SW480 (cell line): ENCODE data around the gene KCTD5.
"Not testable (repeated sequence)": the region's sequence is repeated elsewhere in the genome, so short reads cannot be mapped to it uniquely, and the experiment has no call there.

Experiments used
- DNase-seq: peaks from one replicate; pipeline ENCODE4 v3.0.0-alpha.2; 2016; ENCODE audit warnings: low spot score

The KCTD5 gene, protein sequence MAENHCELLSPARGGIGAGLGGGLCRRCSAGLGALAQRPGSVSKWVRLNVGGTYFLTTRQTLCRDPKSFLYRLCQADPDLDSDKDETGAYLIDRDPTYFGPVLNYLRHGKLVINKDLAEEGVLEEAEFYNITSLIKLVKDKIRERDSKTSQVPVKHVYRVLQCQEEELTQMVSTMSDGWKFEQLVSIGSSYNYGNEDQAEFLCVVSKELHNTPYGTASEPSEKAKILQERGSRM

DNA sequence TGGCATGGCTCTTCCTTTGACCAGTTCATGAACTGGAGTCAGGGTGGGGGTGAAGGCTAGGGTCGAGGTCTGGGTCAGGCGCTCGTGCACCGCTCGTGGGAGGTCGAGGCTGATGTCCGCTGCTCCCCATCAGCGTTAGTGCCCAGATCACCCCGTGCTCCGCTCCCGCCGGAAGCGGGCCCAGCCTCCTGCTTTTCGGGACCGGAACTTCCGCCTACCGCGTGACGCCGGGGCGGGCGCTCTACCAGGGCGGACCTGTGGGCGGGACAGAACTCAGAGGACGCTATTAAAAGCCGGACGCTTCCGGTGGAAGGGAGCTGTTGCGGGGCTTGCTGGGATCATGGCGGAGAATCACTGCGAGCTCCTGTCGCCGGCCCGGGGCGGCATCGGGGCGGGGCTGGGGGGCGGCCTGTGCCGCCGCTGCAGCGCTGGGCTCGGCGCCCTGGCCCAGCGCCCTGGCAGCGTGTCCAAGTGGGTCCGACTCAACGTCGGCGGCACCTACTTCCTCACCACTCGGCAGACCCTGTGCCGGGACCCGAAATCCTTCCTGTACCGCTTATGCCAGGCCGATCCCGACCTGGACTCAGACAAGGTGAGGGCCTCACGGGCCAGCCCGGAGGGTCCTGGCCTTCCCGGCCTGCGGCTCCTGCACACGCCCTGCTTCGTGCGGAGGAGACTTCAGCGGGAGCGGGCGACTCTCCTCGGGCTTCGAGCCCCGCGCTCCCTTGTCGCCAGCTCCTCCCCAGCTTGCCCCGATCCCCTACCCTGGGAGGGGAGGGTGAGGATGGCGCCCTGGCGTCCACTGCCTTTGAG is at the start of gene KCTD5:
KCTD5 (plus strand) TSS at position 315 of the 813 bp plus-strand sequence; CDS start at position 341, 26 bp downstream.
- peak; percentile 90 for DNase-seq

DNA sequence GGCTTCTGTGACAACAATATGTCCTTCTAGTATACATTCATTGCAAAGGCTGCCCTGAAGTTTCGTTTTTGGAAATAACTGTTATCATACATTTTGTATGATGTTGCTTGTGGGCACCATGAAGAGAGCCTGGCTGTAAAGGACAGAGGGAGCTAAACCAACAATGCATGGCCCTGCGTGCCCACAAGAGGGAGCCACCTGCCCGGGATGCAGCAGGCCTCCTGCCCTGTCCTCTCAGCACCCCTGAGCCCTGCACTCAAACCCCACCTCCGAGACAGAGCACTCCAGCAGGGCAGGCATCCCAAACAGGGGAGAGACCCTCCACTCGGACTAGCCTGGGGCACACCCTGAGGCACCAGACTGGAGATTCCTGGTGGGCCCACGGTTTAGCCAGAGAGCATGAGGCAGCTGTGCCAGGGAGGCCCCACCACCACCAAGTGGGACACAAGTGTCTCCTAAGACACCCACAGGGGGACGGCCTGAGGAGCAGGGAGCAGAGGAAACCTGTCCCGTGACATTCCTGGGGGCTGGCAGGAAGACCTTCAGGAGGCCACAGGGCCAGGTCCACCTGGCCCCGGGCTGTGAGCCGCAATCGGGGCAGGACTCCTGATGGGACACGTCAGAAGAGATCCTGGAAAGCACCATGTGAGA is 43.1 kb upstream of the KCTD5 start:
- not testable (repeated sequence) for DNase-seq

DNA sequence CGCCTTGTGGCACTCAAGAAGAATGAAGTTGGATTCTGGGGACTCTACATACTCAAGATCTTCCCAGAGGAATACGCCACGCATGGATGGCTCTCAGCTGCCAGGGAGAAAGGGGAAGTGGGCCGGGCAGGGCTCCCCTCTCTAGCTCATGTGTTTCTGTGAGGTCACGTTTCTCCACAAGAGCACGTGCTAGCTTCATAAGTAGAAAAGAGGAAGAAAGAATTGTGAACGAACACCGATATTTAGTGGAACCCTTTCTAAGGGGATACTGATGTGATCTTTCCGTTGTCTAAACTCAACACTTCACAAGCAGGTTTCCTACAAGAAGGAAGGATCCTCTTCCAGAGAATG is 42.6 kb upstream of the KCTD5 start:
- not testable (repeated sequence) for DNase-seq

DNA sequence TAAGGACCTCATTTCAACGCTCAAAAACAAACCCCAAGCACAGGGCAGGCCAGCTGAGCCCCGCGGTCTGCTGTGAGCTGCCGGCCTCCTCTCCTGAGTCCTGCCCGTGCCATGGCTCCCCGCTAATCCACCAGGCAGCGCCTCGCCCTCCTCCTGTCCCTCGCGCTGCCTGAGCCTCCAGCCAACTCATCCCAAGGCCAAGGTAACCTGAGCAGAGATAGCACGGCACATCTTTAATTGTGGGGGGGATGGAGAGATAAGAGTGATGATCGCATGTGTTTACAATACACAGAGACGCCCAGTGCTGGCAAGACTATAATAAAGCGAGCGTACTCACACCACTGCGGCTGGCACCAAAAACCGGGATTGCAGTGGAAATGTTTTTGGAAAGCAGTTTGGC is 39.8 kb upstream of the KCTD5 start:
- DNase-seq = not testable (repeated sequence)

DNA sequence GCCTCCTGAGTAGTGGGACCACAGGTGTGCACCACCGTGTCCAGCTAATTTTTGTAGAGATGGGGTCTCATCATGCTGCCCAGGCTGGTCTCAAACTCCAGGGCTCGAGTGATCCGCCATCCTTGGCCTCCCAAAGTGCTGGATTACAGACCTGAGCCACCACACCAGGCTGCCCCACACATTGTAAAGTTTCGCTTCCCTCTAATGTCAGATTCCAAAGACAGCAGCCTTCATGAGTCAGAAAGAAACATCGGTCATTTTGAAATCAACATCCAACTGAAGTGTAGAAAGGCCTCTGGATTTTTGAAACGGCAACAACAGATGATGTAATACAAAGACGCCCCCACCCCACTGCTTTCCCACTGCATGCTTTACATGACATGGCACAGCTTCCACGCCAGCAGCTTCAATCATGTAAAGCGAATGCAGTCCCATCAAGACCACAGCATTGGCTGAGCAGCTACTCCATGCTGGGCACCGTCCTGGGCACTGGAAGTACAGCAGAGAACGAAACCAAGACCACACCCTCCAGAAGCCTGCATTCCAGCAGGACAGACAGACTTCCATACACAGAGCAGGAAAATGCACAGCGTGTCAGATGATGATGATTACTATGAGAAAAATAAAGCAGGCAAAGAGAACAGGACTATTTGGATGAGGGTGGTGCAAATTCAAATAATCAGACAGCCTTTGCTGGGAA is 37.4 kb upstream of the KCTD5 start:
- DNase-seq = not testable (repeated sequence)

DNA sequence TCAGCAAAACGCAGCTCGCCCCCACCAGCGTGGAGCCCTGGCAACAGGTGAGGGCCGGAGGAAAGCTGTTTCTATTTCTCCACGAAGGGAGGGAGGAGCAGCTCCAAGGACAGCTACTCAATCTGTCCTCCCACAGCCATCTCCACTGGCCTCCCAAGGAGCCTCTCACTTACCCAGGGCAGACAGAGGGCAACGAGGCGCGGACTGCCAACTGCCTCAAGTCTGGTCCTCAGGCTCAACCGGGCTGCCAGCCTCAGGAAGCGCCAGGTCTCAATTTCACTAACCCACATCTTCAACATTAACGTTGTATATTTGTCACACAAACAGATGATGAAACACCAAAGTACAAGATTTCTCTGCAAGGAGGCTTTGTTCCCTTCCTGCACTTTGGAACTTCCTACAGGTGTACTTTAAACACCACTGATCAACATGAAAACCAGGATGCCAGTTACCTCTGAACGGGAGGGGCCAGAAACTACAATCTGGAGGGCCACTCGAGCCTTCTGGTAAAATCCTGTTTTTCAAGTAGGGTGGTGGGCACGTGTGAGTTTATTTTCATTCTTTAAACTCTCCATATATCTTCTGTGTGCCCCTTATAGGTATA is 31.0 kb upstream of the KCTD5 start:
- DNase-seq = not testable (repeated sequence)

DNA sequence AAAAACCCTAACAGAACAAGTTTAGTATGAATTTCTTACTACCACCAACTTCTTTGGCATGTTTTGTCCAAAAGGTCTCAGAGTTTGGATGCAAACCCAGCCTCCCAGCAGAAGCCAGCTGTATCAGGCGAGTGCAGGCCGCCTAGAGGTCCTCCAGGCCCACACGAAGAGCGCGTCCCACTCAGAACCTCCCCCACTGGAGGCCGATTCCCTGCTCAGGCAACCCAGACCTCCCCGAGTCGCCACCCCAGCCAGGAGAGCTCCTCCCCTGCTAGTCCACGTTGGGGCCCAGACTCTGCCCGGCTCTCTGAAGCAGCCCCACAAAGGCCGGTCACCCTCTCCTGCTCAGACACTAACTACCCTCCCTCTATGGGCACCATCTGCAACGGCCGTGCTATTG is 28.4 kb upstream of the KCTD5 start:
- DNase-seq = not testable (repeated sequence)

DNA sequence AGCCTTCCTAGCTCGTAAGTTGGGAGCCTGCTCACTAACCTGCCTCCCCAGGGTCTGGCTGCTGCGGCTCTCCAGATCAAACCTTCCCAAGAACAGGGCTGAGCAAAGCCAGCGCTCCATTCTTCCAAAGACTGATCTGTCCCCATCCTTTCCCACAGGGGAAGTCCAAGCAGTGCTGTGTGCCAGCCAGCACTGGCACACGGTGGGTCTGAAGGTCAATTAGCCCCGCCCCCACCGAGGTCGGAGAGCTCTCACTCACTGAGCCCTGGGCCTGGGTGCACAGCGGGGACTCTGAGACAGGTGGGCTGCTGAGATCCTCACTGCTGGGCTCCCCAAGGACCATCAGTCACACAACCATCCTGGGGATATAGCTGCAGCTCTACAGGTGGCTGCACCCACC is 27.4 kb upstream of the KCTD5 start:
- DNase-seq = not testable (repeated sequence)

DNA sequence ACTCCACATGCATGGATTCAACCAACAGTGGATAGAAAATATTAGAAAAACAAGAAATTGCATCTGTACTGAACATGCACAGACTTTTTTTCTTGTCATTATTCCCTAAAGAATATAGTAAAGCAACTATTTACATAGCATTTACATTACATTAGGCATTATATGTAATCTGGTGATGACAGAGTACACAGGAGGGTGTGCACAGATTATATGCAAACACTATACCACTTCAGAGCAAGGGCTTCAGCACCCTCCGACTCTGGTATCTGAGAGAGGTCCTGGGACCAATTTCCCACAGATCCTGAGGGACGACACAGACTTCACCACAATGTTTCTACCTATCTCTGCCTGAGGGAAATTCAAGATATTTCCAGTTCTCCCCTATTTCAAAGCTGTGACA is 25.3 kb upstream of the KCTD5 start:
- DNase-seq = no peak

DNA sequence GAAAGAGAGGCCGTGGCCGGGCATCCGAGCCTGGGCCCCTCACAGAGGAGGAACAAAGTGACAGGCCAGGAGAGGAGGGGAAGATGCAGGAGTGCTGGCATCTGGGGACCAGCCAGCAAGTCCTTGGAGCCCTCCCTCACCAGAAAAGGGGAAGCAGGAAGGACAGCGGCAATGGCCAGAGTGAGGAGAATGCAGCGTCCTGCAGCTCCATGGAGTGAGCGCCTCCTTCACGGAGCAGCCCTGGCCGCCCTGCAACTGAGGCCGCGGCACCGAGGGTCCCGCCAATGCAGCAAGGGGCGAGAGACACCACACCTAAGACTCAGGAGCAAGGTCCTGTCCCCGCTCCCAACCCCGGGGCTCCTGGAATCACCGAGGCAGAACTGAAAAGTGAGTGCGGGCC is 24.5 kb upstream of the KCTD5 start:
- DNase-seq = not testable (repeated sequence)

DNA sequence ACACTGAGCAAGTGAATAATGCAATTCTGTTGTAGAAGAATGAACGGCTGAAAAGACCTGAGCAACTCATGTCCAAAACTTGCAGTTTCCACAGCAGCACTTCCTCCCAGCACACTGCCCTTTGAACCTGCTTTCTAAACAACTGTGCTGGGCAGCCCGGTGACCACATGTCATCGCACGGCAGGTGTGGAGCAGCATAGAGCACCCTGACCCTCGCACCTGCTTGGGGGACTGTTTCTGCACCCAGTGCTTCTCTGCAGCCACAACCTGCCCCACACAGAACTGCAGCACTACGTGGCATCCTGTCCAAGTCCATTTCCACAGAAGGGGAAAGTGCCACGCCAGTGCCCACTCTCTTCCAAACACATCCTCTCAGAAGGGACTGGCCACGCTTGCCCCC is 22.8 kb upstream of the KCTD5 start:
- peak; percentile 6 for DNase-seq

DNA sequence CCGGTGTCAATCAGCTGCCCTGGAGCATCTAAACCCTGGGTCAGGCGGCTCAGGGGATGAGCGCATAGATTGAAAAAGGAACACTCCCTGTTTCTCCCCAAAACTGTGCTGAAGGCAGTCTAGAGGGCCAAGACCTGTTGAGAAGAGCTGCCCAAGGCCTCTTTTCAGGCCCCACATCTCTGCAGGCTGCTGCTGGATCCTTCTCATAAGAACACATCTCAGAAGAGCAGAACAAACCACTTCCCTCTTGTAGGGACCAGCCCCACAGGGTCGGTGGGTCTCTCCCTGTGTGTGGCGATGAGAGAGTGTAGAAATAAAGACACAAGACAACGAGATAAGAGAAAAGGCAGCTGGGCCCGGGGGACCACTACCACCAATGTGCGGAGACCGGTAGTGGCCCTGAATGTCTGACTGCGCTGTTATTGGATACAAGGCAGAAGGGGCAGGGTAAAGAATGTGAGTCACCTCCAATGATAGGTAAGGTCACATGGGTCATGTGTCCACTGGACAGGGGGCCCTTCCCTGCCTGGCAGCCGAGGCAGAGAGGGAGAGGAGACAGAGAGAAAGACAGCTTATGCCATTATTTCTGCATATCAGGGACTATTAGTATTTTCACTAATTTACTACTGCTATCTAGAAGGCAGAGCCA is 22.2 kb upstream of the KCTD5 start:
- not testable (repeated sequence) for DNase-seq

DNA sequence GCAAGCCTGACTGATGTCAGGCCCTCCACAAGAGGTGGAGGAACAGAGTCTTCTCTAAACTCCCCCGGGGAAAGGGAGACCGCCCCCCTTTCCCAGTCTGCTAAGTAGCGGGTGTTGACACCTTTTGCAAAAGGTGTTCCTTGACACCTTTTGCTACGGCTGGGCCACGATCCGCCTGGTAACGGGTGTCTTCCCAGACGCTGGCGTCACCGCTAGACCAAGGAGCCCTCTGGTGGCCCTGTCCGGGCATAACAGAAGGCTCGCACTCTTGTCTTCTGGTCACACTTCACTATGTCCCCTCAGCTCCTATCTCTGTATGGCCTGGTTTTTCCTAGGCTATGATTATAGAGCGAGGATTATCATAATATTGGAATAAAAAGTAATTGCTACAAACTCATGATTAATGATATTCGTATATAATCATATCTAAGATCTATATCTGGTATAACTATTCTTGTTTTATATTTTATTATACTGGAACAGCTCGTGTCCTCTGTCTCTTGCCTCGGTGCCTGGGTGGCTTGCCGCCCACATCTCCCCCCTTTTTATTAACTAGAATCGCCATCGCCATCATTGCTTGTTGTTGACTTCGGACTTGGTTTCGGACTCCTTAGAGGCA is 21.5 kb upstream of the KCTD5 start:
- not testable (repeated sequence) for DNase-seq

DNA sequence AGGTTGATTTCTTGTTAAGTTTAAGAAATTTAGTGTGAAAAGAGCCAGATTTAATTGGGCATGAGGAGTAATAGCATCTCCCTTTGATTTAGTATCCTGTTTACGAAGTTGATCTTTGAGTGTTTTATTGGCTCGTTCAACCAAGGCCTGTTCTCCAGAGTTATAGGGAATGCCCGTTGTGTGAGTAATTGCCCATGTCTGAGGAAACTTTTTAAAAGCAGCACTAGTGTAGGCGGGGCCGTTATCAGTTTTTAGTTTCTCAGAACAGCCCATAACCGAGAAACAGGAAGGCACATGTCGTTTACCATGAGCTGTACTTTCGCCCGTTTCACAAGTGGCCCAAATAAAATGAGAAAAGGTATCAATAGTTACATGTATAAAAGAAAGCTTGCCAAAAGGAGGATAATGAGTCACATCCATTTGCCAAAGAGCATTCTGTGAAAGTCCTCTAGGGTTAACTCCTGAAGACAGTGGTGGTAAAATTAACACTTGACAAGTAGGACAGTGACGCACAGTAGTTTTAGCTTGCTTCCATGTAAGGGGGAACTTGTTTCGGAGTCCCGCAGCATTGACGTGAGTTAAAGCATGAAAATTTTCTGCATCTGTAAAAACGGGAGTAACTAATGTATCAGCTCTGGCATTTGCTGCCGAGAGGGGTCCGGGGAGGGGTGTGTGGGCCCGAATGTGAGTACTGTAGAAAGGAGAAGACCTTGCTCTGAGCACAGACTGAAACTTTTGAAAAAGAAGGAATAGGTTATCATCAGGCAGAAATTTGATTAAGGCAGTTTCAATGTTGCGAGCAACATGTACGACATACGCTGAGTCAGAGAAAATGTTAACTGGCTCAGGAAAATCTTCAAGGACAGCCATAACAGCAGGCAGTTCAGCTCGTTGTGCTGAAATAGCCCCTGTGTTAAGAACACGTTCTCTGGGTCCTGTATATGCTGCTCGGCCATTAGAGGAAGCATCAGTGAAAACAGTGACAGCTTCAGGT is 18.5 kb upstream of the KCTD5 start:
- DNase-seq = no peak

DNA sequence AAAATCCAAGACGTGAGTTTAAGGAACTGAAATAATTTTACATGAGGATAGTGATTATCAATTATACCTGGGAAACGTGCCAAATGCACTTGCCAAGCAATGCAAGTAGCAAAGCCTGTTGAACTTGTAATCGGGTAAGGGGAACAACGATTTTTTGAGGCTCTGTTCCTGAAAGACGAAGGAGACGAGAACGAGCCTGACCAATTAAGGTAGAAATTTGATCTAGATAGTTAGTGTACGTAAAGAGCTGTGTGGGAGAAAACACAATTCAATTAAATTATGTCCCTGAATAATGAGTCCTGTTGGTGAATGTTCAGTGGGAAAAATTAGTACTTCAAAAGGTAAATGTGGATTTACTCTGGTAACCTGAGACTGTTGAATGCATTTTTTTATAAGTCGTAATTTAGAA is 17.7 kb upstream of the KCTD5 start:
- no peak for DNase-seq

DNA sequence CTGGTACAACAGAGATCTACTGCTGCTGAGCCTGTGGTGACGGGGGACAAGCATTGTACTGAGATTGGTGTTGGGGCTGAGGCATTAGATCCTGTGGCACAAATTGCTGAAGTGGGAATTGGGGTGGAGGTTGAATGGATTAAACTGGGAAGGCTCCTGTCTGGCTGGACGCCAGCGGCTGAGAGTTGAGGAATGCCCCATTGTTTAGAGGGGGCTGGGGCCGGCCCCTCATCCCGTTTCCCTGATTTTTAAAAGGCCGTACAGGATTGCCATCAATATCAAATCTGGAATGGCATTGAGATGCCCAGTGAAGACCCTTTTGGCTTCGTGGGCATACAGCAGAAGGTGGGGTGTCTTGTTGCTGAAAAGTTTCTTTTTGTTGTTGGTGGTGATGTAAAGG is 15.7 kb upstream of the KCTD5 start:
- DNase-seq = not testable (repeated sequence)

DNA sequence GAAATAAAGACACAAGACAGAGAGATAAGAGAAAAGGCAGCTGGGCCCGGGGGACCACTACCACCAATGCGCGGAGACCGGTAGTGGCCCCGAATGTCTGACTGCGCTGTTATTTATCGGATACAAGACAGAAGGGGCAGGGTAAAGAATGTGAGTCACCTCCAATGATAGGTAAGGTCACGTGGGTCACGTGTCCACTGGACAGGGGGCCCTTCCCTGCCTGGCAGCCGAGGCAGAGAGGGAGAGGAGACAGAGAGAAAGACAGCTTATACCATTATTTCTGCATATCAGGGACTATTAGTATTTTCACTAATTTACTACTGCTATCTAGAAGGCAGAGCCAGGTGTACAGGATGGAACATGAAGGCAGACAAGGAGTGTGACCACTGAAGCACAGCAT is 12.7 kb upstream of the KCTD5 start:
- not testable (repeated sequence) for DNase-seq

DNA sequence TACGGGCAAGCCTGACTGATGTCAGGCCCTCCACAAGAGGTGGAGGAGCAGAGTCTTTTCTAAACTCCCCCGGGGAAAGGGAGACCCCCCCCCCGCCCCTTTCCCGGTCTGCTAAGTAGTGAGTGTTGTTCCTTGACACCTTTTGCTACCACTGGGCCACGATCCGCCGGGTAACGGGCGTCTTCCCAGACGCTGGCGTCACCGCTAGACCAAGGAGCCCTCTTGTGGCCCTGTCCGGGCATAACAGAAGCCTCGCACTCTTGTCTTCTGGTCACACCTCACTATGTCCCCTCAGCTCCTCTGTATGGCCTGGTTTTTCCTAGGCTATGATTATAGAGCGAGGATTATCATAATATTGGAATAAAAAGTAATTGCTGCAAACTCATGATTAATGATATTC is 12.3 kb upstream of the KCTD5 start:
- peak; percentile 11 for DNase-seq

DNA sequence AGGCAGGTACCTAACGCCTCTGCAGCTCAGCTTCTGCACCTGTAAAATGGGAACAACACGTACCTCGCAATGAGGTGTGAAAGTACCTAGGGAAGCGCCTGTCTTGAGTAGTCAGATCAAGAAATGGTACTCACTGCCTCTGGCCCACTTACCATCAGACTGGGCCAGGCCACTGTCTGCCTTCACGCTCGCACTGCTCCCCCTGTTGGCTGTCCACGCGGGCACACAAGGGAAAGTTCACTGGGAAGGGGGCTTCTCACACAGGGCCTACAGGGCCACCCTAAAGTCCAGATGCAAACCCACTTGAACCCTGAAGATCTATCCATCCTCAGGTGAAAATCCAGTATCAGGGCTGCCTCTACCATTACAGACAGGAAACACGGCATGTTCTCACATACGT is 11.1 kb upstream of the KCTD5 start:
- not testable (repeated sequence) for DNase-seq

DNA sequence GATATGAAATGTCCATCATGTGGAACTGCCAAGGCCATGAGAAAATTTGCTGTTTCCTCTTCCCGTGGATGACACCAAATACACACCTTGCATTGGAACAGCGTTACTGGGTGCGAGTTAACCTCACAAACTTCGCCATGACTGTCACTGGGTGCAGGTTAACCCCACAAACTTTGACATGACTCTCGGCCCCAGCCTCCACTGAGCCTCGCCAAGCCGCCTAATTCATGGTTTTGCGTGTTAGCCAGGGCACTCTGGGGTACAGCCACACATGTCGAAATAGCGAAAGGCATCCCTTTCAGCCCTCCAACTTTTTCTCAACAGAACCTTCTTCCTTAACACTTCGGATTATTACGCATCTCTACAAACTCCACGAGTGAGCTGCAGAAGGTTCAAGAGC is 10.6 kb upstream of the KCTD5 start:
- no peak for DNase-seq
